ENCODE measurements around the gene RIBC2.
"Not testable (repeated sequence)": the region's sequence is repeated elsewhere in the genome, so short reads cannot be mapped to it uniquely, and the experiment has no call there.

GRCh38 chr22:45440688-45441087 is 27.2 kb downstream of the RIBC2 start:
- TF ChIP-seq CTCF (conservative IDR thresholded peaks at IDR 0.05; ENCODE audit: low read length); EZH2phosphoT487 (IDR thresholded peaks at IDR 0.05; ENCODE audit: borderline replicate concordance, low read depth, low read length): not testable (repeated sequence)
